Loucy (cell line): Measurements from ENCODE around the gene YARS2.

Experiments used
- H2AFZ ChIP-seq: fragments of 200-600 bp; sonication (generic); 2 replicates; pipeline ENCODE4 v1.6.0; 2016; ENCODE audit warnings: antibody characterized with exemption, mild to moderate bottlenecking, low read length, moderate library complexity
- H3F3A ChIP-seq: fragments of 200-600 bp; 2 replicates; pipeline ENCODE4 v1.6.0; 2016; ENCODE audit warnings: antibody characterized with exemption, low read depth, mild to moderate bottlenecking
- H3K27me3 ChIP-seq: fragments of 200-600 bp; sonication (generic); 2 replicates; pipeline ENCODE4 v1.6.1; 2014; ENCODE audit warnings: low read length, mild to moderate bottlenecking; ENCODE audit not compliant: insufficient read depth, poor library complexity, severe bottlenecking
- H3K36me3 ChIP-seq: fragments of 200-600 bp; sonication (generic); 2 replicates; pipeline ENCODE4 v1.6.1; 2016; ENCODE audit warnings: low read length; ENCODE audit not compliant: insufficient read depth
- H3K4me1 ChIP-seq: fragments of 200-600 bp; sonication (generic); 2 replicates; pipeline ENCODE4 v1.5.1; 2014; ENCODE audit warnings: low read length, mild to moderate bottlenecking; ENCODE audit not compliant: insufficient read depth, poor library complexity, severe bottlenecking
- H3K4me2 ChIP-seq: fragments of 200-600 bp; sonication (generic); 2 replicates; pipeline ENCODE4 v1.6.0; 2014; ENCODE audit warnings: antibody characterized with exemption, low read length, low read depth, mild to moderate bottlenecking; ENCODE audit not compliant: poor library complexity, severe bottlenecking
- H3K4me3 ChIP-seq: fragments of 200-600 bp; sonication (generic); 2 replicates; pipeline ENCODE4 v1.5.1; 2014; ENCODE audit warnings: low read length, mild to moderate bottlenecking, mixed read lengths; ENCODE audit not compliant: poor library complexity, severe bottlenecking
- H3K79me2 ChIP-seq: fragments of 200-600 bp; sonication (generic); 2 replicates; pipeline ENCODE4 v1.6.1; 2014; ENCODE audit warnings: low read length; ENCODE audit not compliant: insufficient read depth
- H3K9ac ChIP-seq: fragments of 200-600 bp; sonication (generic); 2 replicates; pipeline ENCODE4 v1.6.0; 2014; ENCODE audit warnings: mild to moderate bottlenecking, low read depth, low read length, moderate library complexity; ENCODE audit not compliant: poor library complexity, severe bottlenecking
- H3K9me2 ChIP-seq: fragments of 200-600 bp; sonication (generic); replicated peaks from 2 replicates; pipeline ENCODE4 v1.6.1; 2016; ENCODE audit warnings: low read depth, low read length, mixed read lengths
- H3K9me3 ChIP-seq: fragments of 200-600 bp; sonication (generic); 2 replicates; pipeline ENCODE4 v1.6.1; 2014; ENCODE audit warnings: mild to moderate bottlenecking, antibody characterized with exemption, low read length, low read depth; ENCODE audit not compliant: insufficient read depth
- H4K20me1 ChIP-seq: fragments of 200-600 bp; sonication (generic); 2 replicates; pipeline ENCODE4 v1.6.0; 2014; ENCODE audit warnings: antibody characterized with exemption, low read length, mild to moderate bottlenecking; ENCODE audit not compliant: insufficient read depth, poor library complexity, severe bottlenecking
- CTCF ChIP-seq: fragments of 200-600 bp; sonication (generic); conservative IDR thresholded peaks from 2 replicates; pipeline ENCODE4 v1.5.1; 2014; ENCODE audit warnings: mild to moderate bottlenecking, antibody characterized with exemption, low read length
- EZH2phosphoT487 ChIP-seq: fragments of 200-600 bp; IDR thresholded peaks from 2 replicates; pipeline ENCODE4 v1.6.1; 2018; ENCODE audit warnings: antibody characterized with exemption, mild to moderate bottlenecking, moderate library complexity, borderline replicate concordance

YARS2 gene

GRCh38 chr12:32755654-32756475 lies at the start of gene YARS2:
Gene YARS2 (minus strand): TSS chr12:32755897. CDS start chr12:32755874, 23 bp downstream.
- H2AFZ ChIP-seq = peak within 1 kb of the TSS; percentile 100
- peak within 1 kb of the TSS; percentile 80 for H3K4me3 ChIP-seq
- no peaks in the 10 kb centered on the region for H3K9me2 ChIP-seq
- H3F3A ChIP-seq = no peaks in the 10 kb centered on the region
- H3K4me1 ChIP-seq = peaks cover 21% of the 10 kb centered on the region
- H3K79me2 ChIP-seq = peaks cover 36% of the 10 kb centered on the region
- peak within 1 kb of the TSS; percentile 82 for H3K9ac ChIP-seq
- TF ChIP-seq EZH2phosphoT487 = no peak
- peak; percentile 98 for TF ChIP-seq CTCF
- H3K27me3 ChIP-seq = no peaks in the 10 kb centered on the region
- H3K36me3 ChIP-seq = peaks cover 10% of the 10 kb centered on the region; the same call in 1 of the 2 replicates
- H3K9me3 ChIP-seq = no peaks in the 10 kb centered on the region
- peaks cover 16% of the 10 kb centered on the region for H4K20me1 ChIP-seq
- peak within 1 kb of the TSS; percentile 86 for H3K4me2 ChIP-seq

- Histone ChIP-seq H3F3A (no peaks in the 10 kb centered on the region), H3K79me2 (no peaks in the 10 kb centered on the region), H3K9ac (no peak overlapping the region), H3K4me3 (no peak overlapping the region), H3K27me3 (no peaks in the 10 kb centered on the region), H3K4me1 (no peaks in the 10 kb centered on the region), H3K9me3 (no peaks in the 10 kb centered on the region), H3K4me2 (no peak overlapping the region), H2AFZ (no peak overlapping the region), H3K36me3 (no peaks in the 10 kb centered on the region), H4K20me1 (no peaks in the 10 kb centered on the region), H3K9me2 (no peaks in the 10 kb centered on the region)
- TF ChIP-seq CTCF = no peak
- TF ChIP-seq EZH2phosphoT487 = no peak
Measured at GRCh38 chr12:32804301-32804700, 48.6 kb upstream of the YARS2 start.

GRCh38 chr12:32801269-32801980 lies 45.7 kb upstream of the YARS2 start:
- H3K9me3 ChIP-seq = no peaks in the 10 kb centered on the region
- H3F3A ChIP-seq = no peaks in the 10 kb centered on the region
- H3K36me3 ChIP-seq = no peaks in the 10 kb centered on the region
- no peak overlapping the region for H3K9ac ChIP-seq
- no peak overlapping the region for H3K4me2 ChIP-seq
- H3K4me1 ChIP-seq = no peaks in the 10 kb centered on the region
- H3K4me3 ChIP-seq = no peak overlapping the region
- H3K9me2 ChIP-seq = no peaks in the 10 kb centered on the region
- TF ChIP-seq EZH2phosphoT487 (no peak), CTCF (no peak)
- H3K79me2 ChIP-seq = no peaks in the 10 kb centered on the region
- no peaks in the 10 kb centered on the region for H4K20me1 ChIP-seq
- H2AFZ ChIP-seq = 0 out of 2 replicates have a peak overlapping the region, but pooled peaks have one; percentile 28
- no peaks in the 10 kb centered on the region for H3K27me3 ChIP-seq
